ENCODE data around the gene NCAM1.
A peak's percentile ranks its signal among the peaks of the same experiment; 100 is the strongest.

Gene NCAM1

DNA sequence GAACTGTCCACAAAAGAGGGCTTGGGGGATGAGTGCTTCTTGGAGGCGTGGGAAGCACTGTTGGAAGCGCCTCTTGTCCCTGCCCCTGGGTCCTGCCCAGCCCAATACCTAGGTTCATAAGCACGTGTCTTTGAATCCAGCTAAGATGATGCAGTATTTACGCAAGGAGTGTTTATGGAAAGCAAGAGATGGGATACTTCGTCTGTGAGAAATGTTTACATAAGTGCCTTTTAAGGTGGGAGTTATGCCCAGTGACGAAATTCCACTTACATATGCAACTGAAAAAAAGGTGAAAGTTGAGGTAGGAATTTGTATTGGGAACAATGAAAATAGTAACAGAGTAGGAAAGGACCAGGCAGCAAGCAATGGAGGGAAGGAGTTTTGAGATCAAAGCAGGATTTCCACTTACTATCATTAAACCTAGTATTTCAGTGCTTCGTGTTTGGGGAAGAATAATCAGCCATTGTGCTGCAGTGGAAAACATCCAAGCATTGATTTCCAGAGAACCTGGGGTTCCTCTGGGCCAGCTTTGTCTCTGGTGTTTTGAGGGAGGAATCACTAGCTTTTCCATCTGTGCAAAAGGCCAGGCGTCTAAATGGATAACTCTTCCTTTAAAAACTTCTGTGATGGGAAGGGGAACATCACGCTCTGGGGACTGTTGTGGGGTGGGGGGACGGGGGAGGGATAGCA, 237.9 kb downstream of the NCAM1 start:
- TF ChIP-seq, protein P1, sequence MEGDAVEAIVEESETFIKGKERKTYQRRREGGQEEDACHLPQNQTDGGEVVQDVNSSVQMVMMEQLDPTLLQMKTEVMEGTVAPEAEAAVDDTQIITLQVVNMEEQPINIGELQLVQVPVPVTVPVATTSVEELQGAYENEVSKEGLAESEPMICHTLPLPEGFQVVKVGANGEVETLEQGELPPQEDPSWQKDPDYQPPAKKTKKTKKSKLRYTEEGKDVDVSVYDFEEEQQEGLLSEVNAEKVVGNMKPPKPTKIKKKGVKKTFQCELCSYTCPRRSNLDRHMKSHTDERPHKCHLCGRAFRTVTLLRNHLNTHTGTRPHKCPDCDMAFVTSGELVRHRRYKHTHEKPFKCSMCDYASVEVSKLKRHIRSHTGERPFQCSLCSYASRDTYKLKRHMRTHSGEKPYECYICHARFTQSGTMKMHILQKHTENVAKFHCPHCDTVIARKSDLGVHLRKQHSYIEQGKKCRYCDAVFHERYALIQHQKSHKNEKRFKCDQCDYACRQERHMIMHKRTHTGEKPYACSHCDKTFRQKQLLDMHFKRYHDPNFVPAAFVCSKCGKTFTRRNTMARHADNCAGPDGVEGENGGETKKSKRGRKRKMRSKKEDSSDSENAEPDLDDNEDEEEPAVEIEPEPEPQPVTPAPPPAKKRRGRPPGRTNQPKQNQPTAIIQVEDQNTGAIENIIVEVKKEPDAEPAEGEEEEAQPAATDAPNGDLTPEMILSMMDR (IDR thresholded peaks at IDR 0.05; ENCODE audit: low read length, missing control alignments) = no peak
- peak; percentile 27 for DNase-seq (ENCODE audit: low read depth)
- H3K4me3 ChIP-seq (replicated peaks; ENCODE audit: low read depth, low read length) = no peak overlapping the region

DNA sequence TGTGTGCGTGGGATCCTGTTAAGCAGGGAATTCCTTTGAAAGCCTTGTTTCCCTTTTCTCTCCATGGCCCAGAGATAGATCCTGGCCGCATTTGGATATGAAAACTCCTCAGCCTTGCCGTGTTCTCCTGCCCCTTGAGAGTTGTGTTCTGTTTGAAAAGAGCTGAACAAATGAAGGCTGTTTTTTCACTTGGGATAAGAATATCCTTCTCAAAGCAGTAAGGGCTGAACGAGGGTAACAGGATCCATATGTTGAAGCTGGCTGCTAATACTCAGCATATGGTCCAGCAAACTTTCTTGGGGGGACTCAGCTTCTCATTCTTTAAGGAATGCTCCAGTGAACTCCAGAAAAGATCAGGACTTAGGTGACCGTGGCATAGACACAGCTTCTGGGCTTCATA, 238.6 kb downstream of the NCAM1 start:
- TF ChIP-seq, protein P1 (IDR thresholded peaks at IDR 0.05; ENCODE audit: low read length, missing control alignments) = no peak
- no peak overlapping the region for H3K4me3 ChIP-seq (replicated peaks; ENCODE audit: low read depth, low read length)
- DNase-seq (ENCODE audit: low read depth) = no peak

DNA sequence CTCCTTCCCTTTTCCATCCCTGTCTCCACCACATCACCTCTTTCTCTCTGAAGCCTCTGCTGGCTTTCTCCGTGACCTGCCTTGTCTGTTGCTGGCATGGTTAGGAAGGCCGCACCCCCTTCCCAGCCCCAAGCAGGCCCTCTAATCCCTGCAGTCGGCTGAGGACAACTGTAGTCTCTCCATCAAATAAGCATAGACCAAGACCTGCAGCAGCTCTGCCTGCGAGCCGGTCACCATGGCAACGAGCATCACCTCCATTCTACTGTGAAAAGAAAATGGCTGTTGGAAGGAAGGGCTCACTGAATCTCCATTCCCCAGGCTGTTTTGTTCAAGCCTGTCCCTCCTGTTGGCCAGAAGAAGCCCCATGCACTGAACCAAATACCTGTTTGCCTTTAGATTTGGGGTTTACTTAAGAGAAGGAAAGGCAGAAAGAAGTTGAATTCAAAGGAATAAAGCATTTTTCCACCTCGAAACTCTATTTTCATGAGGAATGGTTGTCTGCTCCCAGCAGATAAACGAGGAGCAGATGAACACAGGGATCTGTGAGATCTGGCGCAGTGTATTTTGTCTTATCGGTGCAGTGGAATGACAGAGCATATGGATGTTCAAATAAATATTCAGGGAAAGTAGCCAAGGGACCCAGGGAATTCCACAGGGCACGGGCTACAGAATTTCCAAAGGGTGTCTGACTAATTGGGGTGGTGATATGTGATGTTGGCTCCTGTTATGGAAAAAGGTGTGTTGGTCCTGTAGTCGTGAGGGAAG, 240.0 kb downstream of the NCAM1 start:
- TF ChIP-seq, protein P1 (IDR thresholded peaks at IDR 0.05; ENCODE audit: low read length, missing control alignments) = no peak
- no peak for DNase-seq (ENCODE audit: low read depth)
- no peak overlapping the region for H3K4me3 ChIP-seq (replicated peaks; ENCODE audit: low read depth, low read length)

DNA sequence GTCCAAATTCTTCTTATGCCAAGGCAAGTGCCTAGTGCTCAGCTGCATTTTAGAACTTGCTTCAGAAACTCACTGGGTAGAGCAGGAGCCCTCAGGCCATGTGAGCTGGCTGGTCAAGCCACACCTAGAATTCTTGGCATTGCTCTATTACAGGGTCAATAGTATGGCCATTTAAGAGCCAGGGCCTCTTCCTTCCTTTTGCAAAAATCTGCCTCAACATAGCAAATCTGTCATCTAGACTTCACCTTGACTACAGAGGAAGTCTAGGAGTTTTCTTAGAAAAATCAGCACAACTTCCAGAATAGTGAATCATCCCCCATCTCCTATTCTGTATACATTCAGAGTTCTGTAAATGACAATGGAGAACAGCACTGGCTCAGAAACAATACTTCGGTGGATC, 241.2 kb downstream of the NCAM1 start:
- TF ChIP-seq, protein P1 (IDR thresholded peaks at IDR 0.05; ENCODE audit: low read length, missing control alignments) = no peak
- DNase-seq (ENCODE audit: low read depth) = peak; percentile 13
- H3K4me3 ChIP-seq (replicated peaks; ENCODE audit: low read depth, low read length) = no peak overlapping the region

DNA sequence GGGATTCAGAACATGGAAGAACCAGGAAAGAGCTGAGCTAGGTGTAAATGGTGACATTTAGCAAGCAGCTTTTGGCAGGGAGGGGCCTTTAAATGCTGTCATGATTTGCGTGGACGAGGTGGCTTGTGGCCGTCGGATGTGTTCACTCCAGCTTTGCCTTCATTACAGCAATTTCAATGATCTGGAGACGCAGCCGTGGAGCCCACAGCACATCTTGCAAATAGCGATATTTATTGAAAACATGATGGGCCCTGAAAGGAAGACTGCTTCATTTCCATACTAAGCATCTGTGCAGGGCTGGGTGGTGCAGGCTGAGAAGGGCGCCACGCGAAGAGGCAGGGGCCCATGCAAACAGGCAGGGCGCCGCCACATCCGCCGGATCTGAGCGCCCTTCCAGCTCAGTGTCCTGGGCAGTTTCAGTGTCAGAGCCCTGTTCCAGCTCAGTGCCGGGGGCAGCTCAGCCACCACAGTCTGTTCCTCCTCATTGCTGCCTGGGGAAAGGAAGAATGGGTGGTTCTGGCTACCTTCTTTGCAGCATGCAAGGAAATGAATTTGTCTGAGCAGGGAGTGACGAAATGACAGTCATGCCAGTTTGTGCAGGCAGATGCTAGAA, 242.0 kb downstream of the NCAM1 start:
- DNase-seq (ENCODE audit: low read depth) = no peak
- no peak overlapping the region for H3K4me3 ChIP-seq (replicated peaks; ENCODE audit: low read depth, low read length)
- TF ChIP-seq, protein P1 (IDR thresholded peaks at IDR 0.05; ENCODE audit: low read length, missing control alignments) = no peak

DNA sequence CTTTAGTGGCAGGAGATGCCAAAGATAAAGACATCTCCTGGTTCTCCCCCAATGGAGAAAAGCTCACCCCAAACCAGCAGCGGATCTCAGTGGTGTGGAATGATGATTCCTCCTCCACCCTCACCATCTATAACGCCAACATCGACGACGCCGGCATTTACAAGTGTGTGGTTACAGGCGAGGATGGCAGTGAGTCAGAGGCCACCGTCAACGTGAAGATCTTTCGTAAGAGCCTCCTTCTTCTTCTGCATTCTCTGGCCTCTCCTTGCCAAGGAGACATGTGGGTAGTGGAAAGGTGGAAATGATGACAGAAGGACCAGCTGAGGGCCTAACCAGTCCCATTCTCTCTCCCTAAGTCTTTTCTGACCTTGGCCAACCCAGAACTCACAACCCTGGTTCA, 243.1 kb downstream of the NCAM1 start:
- no peak overlapping the region for H3K4me3 ChIP-seq (replicated peaks; ENCODE audit: low read depth, low read length)
- no peak for DNase-seq (ENCODE audit: low read depth)
- TF ChIP-seq, protein P1 (IDR thresholded peaks at IDR 0.05; ENCODE audit: low read length, missing control alignments) = no peak
